ENCODE measurements around the gene ATP12A.
A peak's percentile ranks its signal among the peaks of the same experiment; 100 is the strongest.
"Not testable (repeated sequence)": the region's sequence is repeated elsewhere in the genome, so short reads cannot be mapped to it uniquely, and the experiment has no call there.

The ATP12A gene

DNA sequence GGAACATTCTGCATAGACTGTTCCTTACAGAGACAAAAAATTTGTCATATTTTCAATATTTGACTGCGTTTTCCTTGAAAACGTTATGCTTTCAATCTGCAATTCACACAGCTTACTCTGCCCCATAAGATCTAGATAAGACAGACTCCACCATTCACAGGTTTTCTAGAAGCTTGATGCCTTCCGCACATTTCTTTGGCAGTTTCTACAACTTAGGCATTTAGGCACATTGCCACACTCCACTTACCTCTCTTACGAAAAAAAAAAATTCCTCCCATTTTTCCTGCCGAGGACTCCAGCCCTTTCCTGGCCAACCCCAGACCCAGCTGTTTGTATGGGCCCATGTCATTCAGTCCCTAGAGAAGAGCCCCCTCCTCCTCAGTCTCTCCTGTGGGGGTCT lies 11.2 kb downstream of the ATP12A start:
- no peak for DNase-seq

DNA sequence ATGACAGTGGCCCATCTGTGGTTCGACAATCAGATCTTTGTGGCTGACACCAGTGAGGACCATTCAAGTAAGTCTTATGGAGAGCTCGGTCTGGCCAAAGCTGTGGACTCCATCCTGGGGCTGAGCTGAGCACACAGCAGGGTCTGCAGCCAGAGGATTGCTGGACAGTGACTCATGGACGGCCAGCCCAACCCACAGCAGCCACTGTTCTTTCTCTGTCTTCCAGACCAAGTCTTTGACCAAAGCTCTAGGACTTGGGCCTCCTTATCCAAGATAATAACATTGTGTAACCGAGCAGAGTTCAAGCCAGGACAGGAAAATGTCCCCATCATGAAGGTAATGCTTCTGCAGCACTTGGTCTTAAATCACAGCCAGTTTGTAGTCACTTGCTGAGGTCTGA lies 12.4 kb downstream of the ATP12A start:
- DNase-seq: no peak

- peak; percentile 90 for DNase-seq
Measured at GRCh38 chr13:24693862-24694471, 13.8 kb downstream of the ATP12A start.

DNA sequence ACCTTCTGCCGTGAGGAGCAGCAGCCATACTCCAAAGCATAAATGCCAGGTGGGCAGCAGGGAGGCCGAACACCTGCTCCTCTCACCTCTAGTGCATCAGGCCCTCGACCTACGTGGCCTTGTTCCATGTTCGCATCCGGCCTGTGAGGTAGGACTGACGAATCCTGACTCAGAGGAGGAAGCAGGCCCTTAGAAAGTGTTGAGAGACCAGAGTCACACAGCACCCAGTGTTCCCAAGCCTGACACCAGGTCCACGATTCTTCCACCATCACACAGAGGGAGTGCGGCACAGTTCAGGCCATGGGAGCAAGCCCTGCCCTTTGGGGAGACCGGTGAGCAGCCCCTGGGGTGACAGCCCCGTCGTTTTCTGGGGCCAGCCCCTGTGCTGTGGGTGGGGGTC lies 14.7 kb downstream of the ATP12A start:
- DNase-seq: peak; percentile 30

GRCh38 chr13:24698686-24699085 lies 18.5 kb downstream of the ATP12A start:
- no peak for DNase-seq

- no peak for DNase-seq
Measured at GRCh38 chr13:24699541-24699940, 19.3 kb downstream of the ATP12A start.

- no peak for DNase-seq
Measured at GRCh38 chr13:24700539-24700938, 20.3 kb downstream of the ATP12A start.

GRCh38 chr13:24706886-24707585 lies 26.8 kb downstream of the ATP12A start:
- no peak for DNase-seq

DNA sequence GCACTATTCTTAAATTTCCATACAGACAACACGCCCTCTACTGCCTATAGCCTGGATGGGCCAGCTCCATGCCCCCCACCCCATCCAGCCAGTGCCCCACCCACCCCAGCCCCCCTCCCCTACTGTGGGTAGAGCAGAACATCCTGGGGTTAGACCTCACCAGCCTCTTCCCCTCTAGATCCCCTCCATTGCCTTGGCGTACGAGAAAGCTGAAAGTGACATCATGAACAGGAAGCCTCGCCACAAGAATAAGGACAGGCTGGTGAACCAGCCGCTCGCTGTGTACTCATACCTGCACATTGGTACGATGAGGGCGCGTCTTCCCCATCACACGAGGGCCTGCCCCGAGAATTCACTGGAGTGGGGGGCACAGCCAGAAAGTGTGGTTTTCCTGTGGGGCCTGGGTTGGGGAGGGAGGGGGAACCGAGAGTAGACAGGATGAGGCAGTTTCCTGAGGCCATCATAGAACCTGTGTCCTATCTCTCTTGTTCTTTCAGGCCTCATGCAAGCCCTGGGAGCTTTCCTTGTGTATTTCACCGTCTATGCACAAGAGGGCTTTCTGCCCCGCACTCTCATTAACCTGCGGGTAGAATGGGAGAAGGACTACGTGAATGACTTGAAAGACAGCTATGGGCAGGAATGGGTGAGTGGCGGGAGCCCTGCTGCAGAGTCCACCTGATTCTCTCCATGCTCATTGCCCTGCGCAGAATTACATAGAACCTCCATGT lies 29.1 kb downstream of the ATP12A start:
- DNase-seq: no peak

- DNase-seq: no peak
Measured at GRCh38 chr13:24713022-24713421, 32.8 kb downstream of the ATP12A start.

DNA sequence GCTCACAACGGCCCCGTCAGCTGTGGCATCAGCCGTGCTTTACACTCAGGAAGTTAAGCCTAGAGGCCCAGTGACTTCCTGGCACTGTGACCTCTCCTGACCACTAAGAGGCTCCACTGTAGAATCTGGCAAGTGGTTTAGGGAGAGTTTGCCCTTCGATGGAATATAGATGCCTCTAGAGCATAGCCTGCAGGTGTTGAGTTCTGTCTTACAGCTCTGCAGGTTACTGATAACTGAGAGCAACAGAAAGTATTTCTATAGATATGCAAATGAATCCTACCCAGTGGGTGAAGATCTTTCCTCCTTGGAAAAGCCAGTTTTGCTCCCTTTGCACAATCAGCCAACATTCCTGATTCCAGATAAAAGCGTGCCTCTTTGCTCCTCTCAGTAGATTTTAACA lies 35.8 kb downstream of the ATP12A start:
- DNase-seq: no peak

DNA sequence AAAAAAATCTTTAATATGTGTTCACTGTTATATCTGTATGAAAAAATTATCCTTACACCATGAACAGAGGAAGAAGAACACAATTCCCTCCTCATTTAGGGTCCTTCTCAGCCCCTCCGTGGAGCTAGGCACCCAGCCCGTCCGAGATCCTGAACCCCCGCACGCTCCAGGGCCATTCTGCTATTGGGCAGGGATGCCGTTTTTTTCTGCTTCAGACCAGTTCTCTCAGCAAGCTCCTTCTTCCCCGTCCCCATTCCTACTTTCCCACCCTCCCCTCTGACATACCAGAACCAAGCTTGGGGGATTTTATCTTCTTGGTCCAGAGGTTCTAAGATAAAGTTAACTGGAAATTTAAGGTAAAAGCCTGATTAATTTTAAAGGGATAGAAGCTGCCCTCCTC lies 36.2 kb downstream of the ATP12A start:
- no peak for DNase-seq

- no peak for DNase-seq
Measured at GRCh38 chr13:24717217-24717616, 37.0 kb downstream of the ATP12A start.

- DNase-seq: no peak
Measured at GRCh38 chr13:24718192-24718965, 38.2 kb downstream of the ATP12A start.

- no peak for DNase-seq
Measured at GRCh38 chr13:24719139-24719538, 38.9 kb downstream of the ATP12A start.

GRCh38 chr13:24723206-24723605 lies 43.0 kb downstream of the ATP12A start:
- no peak for DNase-seq

DNA sequence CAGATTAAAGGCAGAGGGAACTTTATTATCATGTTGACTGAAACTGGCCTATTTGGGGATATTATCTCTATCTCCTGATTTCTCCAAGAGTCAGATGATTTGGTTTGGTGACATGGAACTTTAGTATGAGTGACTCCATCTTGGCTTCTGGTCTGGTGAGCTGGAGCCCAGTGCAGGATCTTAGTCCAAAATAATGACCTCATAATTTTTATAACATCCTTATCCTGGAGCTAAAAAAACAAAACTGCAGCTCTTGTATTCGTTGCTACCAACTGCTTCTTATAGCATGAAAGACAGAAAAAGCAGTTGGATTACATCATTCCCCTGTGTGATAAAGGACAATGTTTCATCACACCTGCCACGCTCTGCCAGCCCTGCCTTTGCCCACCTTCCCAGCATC lies 44.5 kb downstream of the ATP12A start:
- DNase-seq: no peak

DNA sequence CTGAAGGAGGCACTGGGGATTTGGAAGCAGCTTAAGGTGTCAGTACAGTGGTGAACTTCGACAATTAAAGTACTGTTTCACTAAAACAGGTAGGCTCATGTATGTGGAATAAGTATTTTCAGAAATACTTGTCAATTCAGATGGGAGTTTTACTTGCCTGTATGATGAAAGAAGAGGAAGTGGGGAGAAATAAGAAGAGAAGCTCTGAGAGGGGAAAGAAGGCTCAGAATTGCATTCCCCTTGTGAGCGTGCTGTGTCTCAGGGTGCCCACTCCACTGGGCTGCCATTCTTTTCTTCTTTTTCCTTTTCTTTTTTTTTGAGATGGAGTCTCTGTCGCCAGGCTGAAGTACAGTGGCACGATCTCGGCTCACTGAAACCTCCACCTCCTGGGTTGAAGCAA lies 45.2 kb downstream of the ATP12A start:
- DNase-seq: no peak

- peak; percentile 93 for DNase-seq
Measured at GRCh38 chr13:24727731-24728601, 47.8 kb downstream of the ATP12A start.

GRCh38 chr13:24730873-24731567 lies 50.8 kb downstream of the ATP12A start:
- DNase-seq: not testable (repeated sequence)

DNA sequence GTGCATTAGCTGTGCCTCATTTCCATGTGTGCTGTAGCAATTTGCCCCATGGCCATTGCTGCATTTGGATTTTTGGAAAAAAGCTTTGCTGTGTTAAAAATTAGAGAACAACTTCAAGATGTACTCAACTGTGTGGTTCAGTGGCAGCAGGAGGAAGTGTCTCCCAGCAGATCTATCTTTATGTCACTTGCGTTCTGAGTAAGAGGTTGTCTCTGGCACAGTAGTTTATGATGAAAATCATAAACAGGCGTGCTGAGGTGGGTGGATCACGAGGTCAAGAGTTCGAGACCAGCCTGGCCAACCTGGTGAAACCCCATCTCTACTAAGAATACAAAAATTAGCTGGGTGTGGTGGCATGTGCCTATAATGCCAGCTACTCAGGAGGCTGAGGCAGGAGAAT lies 54.7 kb downstream of the ATP12A start:
- DNase-seq: no peak

DNA sequence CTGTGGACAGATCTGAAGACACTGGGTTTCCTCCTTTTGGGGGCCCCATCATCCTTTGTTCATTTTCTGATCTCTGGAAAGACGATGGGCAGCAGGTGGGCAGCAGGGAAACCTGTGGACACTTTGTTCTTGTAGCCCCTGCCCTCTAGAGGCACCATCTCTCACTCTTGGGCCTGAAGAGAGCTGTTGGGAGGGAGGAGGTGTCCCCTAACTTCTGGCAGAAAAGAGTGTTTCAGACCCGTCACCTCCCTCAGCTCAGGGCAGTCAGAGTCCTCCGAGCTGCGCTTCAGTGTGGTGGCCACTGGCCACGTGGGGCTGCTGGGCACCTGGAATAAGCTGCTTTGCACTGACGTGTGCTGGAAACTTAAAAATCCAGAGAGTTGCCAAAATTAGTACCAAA lies 56.8 kb downstream of the ATP12A start:
- no peak for DNase-seq
